ENCODE results near the gene BPIFB2. TPM values are rescaled to one million over a fixed set of nuclear protein-coding genes. Genes with fewer than 3 reads are reported as not detected.
"Not testable (repeated sequence)": the region's sequence is repeated elsewhere in the genome, so short reads cannot be mapped to it uniquely, and the experiment has no call there.

The BPIFB2 gene
- total RNA-seq, 1 donor from 2014 or later, result not detected

DNA sequence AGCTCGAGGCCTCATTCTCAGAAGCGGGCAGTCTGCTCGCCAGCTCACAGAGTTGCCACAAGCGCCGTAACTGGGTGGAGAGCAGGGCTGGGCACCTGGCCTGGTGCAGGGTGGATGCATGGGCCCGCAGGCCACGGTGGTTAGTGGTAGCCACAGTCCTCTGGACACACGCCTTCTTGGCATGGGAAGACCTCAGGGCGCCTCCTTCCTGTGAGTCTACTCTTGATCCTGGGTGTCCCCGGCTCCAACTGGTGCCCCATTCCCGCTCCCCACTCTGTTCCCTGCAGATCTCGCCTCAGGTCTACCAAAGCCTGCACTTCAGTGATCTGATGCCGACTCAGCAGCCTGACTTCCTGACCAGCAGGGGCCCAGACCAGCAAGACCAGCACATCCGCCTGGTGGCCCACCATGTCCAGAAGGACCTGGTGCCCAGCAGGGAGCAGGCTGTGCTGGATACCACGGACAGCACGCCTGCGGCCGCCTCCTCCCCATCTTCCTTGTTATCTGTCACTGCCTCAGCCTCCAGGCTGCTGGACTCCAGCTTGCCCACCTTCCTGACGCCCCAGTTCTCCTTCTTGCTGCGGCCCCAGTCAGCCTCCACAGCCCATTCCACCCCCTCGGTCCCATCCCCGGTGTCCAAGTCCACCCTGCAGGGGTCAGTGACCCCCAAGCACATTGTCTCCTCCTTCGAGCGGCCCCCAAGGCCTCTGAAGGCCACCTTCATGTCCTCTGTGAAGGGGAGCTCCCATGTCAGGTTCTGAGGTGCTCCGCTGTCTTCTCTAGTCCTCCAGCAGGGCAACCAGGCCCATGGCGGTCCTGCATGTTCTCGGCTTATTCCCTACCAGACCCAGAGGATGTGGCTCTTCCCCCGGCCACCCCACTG is 46.4 kb upstream of the BPIFB2 start:
- Histone ChIP-seq H3K4me1 (no peaks in the 10 kb centered on the region), H3K27ac (no peak overlapping the region), H3K4me3 (no peak overlapping the region), H3K36me3 (no peaks in the 10 kb centered on the region), H3K9me3 (peaks cover 12% of the 10 kb centered on the region), H3K27me3 (no peaks in the 10 kb centered on the region)
- no peak for ATAC-seq
- intact Hi-C loops (cut with DNase I), result no loop called here
- peak; percentile 54 for DNase-seq
- TF ChIP-seq, protein P1, sequence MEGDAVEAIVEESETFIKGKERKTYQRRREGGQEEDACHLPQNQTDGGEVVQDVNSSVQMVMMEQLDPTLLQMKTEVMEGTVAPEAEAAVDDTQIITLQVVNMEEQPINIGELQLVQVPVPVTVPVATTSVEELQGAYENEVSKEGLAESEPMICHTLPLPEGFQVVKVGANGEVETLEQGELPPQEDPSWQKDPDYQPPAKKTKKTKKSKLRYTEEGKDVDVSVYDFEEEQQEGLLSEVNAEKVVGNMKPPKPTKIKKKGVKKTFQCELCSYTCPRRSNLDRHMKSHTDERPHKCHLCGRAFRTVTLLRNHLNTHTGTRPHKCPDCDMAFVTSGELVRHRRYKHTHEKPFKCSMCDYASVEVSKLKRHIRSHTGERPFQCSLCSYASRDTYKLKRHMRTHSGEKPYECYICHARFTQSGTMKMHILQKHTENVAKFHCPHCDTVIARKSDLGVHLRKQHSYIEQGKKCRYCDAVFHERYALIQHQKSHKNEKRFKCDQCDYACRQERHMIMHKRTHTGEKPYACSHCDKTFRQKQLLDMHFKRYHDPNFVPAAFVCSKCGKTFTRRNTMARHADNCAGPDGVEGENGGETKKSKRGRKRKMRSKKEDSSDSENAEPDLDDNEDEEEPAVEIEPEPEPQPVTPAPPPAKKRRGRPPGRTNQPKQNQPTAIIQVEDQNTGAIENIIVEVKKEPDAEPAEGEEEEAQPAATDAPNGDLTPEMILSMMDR (IDR thresholded peaks at IDR 0.05), result no peak

DNA sequence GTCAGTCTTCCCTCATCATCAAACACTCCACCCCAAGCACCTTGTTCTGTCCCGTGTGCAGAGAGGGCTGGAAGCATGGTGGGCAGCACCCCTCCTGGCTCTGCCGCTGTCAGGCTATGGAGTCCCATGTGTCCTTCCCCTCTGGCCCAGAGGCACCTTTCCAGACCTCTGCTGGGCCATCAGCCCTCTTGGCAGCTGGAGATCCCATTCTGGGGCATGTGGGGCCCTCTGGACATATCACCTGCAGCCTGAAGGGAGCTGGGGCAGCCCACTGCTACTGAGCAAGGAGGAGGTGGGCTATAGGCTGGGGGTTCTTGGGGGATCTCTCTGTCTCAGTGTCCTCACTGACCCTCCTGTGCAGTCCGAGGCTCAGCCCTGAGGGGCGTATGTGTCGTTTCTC is 45.5 kb upstream of the BPIFB2 start:
- Histone ChIP-seq H3K27ac (no peak overlapping the region), H3K27me3 (no peaks in the 10 kb centered on the region), H3K4me3 (no peak overlapping the region), H3K4me1 (no peaks in the 10 kb centered on the region), H3K9me3 (peaks cover 2% of the 10 kb centered on the region), H3K36me3 (no peaks in the 10 kb centered on the region)
- no peak for DNase-seq
- TF ChIP-seq, protein P1 (IDR thresholded peaks at IDR 0.05), result no peak
- no peak for ATAC-seq
- intact Hi-C loops (cut with DNase I), result no loop called here

DNA sequence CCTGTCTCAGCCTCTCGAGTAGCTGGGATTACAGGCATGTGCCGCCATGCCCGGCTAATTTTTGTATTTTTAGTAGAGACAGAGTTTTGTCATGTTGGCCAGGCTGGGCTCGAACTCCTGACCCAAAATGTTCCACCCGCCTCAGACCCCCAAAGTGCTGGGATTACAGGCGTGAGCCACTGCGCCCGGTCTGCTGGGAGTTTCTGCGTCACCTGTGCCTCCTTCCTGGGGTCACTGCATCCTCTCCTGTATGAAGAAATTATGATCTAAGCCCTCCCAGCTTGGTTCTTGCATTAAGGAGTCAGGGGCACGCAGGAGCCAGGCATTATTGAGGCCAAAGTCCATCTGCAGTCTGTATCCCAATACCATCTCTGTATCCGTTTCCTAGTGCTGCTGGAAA is 44.9 kb upstream of the BPIFB2 start:
- peak; percentile 32 for DNase-seq
- H3K27ac ChIP-seq; H3K36me3 ChIP-seq; ATAC-seq; H3K4me1 ChIP-seq; H3K4me3 ChIP-seq; H3K9me3 ChIP-seq; H3K27me3 ChIP-seq; intact Hi-C loops (cut with DNase I): not testable (repeated sequence)

DNA sequence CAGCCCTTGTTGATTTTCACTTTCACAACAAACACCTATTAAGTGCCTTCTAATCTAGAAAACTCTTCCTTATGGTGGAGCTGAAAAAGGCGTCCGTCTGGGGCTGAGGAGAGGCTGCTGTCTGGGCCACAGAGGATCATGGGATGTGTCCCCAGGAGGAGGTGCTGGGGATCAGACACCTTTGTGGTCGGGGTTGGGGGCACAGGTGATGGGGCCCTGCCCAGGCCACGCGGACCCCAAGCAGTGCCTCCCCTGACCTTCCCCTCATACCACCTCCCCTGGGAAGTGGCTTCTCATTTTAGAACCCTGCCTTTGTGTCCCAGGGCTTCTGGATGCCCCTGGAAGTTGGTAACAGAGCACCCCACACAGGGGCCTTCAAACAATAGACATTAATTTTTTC is 44.3 kb upstream of the BPIFB2 start:
- no peak for DNase-seq
- H3K36me3 ChIP-seq, result no peaks in the 10 kb centered on the region
- intact Hi-C loops (cut with DNase I), result no loop called here
- no peaks in the 10 kb centered on the region for H3K4me1 ChIP-seq
- no peaks in the 10 kb centered on the region for H3K9me3 ChIP-seq
- no peak overlapping the region for H3K4me3 ChIP-seq
- H3K27ac ChIP-seq, result no peak overlapping the region
- TF ChIP-seq, protein P1 (IDR thresholded peaks at IDR 0.05), result no peak
- H3K27me3 ChIP-seq, result no peaks in the 10 kb centered on the region
- ATAC-seq, result no peak

DNA sequence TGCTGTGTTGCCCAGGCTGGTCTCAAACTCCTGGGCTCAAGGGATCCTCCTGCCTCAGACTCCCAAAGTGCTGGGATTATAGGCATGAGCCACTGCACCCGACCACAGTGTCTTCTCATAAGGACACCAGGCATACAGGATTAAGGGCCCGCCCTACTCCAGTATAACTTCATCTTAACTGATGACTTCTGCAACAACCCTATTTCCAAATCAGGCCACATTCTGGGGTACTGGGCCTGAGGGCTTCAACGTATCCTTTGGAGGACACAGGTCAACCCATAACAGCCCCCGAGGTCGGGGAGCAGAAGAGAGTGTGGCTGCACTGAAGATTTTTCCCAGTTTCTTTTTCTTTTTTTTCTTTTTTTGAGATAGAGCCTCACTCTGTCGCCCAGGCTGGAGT is 42.9 kb upstream of the BPIFB2 start:
- TF ChIP-seq, protein P1 (IDR thresholded peaks at IDR 0.05), result no peak

DNA sequence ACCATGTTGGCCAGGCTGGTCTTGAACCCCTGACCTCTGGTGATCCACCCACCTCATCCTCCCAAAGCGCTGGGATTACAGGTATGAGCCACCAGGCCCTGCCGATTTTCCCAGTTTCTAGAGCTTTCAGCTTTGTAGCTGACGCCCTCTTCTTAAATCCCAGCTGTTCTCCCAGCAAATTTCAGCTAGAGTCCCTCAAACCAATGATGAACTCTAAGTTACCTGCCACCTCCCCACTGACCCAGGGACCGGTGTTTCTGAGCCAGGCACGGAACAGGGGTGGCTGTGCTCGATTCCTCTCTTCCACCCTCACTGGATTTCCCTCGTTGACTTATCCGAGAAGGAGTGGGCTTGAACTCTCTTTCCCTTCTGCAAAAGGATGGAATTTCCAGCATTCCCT is 42.4 kb upstream of the BPIFB2 start:
- no peak for ATAC-seq
- DNase-seq, result peak; percentile 21
- TF ChIP-seq, protein P1 (IDR thresholded peaks at IDR 0.05), result no peak
- H3K27me3 ChIP-seq, result no peaks in the 10 kb centered on the region
- H3K9me3 ChIP-seq, result no peaks in the 10 kb centered on the region
- no peaks in the 10 kb centered on the region for H3K4me1 ChIP-seq
- no peak overlapping the region for H3K27ac ChIP-seq
- intact Hi-C loops (cut with DNase I), result no loop called here
- no peak overlapping the region for H3K4me3 ChIP-seq
- H3K36me3 ChIP-seq, result no peaks in the 10 kb centered on the region

More for the DNA sequence above, 42.9 kb upstream of the BPIFB2 start:
- DNase-seq, result peak; percentile 3
- Histone ChIP-seq H3K4me1 (no peaks in the 10 kb centered on the region), H3K27ac (no peak overlapping the region), H3K36me3 (no peaks in the 10 kb centered on the region), H3K4me3 (no peak overlapping the region), H3K9me3 (no peaks in the 10 kb centered on the region), H3K27me3 (no peaks in the 10 kb centered on the region)
- intact Hi-C loops (cut with DNase I), result no loop called here
- ATAC-seq, result no peak
